Measurements from ENCODE around the gene RIN2.
"Not testable (repeated sequence)": the region's sequence is repeated elsewhere in the genome, so short reads cannot be mapped to it uniquely, and the experiment has no call there.

Gene RIN2

DNA sequence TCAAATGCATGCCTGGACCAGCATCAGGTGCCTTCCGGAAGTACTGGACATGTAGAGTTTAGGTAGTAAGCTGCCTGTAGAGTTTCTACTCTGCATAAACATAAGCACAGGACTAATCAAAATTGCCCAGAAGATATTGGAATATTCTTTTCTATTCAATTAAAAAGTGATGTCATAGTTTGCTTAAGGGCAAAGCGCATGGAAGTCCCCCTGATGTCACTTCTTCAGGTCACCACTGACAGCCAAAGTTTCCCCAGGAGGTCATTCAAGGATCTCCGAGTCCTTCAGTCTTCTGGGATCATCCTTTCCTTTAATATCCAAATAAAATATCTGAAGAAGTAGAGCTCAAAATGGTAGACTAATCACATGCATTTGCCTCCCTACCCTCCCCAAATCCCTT is 17.5 kb upstream of the RIN2 start:
- DNase-seq (ENCODE audit: low spot score): no peak

- no peak for DNase-seq (ENCODE audit: low spot score)
Observed at GRCh38 chr20:19741924-19742323, 16.1 kb upstream of the RIN2 start.

DNA sequence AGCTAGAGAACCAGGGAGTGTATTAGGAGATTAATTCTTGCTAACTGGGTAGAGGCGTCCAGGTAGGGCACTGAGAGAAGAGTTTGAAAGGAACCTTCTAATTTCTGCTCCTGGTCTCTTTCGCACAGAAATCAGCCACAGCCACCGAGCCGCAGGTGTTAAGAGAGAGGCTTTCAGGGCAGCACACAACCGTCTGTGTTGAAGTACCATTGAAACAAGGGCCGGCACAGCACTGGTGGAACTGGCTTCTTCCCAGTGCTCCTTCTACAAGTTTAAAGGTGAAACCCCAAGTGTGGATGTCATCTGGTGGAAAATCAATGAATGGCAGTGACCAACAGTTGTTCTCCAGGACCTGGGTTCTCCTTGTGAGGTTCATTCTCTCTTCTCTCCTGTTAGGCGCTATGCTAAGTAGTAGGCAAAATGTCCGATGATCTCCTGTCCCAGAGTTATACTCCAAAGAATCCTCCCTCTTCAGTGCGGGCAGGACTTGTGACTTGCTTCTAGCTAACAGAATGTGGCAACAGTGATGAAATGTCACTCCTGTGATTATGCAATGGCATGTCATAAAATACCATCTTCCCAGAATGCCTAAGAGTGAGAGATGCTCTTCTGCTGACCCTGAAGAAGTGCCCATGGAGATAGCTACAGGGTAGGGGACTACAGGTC is 15.0 kb upstream of the RIN2 start:
- no peak for DNase-seq (ENCODE audit: low spot score)

DNA sequence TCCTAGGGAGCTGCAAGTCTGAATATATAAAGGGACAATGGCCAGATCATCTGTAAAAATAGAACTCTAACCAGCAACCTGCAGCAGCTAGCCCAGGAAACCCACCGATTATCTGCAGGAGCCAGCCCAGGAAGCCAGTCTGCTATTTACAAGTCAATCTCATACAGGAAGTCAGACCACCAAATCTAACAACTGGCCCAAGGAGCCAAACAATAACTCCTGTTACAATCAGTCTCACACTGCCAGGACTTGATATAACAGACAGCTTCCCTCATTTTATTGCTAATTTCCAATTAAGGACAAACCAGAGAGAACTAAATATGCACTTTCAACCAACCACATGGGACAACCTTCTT is 14.4 kb upstream of the RIN2 start:
- no peak for DNase-seq (ENCODE audit: low spot score)

DNA sequence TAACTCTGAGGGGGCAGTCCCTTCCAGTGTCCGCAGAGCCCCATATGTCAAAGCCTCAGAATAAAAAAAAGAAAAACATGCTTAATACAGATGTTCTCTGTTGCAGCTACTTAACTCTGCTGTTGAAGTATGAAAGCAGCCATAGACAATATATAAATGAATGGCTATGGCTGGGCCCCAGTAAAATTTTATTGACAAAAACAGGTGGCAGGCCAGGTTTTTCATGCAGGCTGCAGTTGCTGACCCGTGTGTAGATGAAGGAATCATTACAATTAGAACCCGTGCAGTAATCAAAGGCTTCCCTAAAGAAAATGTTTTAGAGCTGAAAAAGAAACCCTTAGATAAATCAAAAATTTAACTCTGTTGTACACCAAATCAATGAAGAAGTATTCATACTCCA is 13.0 kb upstream of the RIN2 start:
- DNase-seq (ENCODE audit: low spot score): no peak

DNA sequence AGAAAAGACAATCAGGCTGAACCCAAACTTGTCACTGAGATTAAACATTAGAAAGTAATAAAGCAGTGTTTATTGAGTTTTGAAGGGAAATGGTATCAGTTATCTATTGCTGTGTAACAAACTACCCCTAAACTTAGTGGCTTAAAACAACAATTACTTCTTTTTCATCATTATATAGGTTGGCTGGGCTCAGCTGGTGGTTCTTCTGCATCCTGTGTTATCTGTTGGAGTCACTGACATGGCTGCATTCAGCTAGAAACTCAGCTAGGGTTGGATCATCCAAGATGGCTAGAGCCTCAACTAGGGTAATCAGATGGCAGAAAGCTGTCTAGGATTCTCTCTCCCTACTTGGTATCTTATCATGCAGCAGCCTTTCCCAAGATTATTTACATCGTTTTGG is 12.5 kb upstream of the RIN2 start:
- no peak for DNase-seq (ENCODE audit: low spot score)

- no peak for DNase-seq (ENCODE audit: low spot score)
Observed at GRCh38 chr20:19746396-19746795, 11.7 kb upstream of the RIN2 start.

GRCh38 chr20:19747903-19748302 is 10.2 kb upstream of the RIN2 start:
- no peak for DNase-seq (ENCODE audit: low spot score)

DNA sequence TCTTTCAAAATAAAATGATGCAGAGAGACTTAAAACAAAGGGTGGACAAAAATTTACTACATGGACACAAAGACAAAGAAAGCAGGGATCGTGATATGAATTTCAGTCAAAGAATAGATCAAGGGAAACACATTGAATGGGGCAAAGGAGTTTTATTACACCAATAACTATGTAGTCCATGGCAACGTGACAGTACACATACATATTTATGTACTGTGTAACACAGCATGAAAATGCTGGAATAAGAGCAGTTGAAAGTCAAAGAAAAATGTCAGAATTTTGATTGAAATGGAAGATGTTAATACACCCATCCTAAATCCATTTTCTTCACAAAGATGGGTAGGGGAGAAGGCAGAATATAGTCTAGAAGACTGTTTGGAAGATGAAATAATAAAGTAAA is 9.4 kb upstream of the RIN2 start:
- DNase-seq (ENCODE audit: low spot score): no peak

DNA sequence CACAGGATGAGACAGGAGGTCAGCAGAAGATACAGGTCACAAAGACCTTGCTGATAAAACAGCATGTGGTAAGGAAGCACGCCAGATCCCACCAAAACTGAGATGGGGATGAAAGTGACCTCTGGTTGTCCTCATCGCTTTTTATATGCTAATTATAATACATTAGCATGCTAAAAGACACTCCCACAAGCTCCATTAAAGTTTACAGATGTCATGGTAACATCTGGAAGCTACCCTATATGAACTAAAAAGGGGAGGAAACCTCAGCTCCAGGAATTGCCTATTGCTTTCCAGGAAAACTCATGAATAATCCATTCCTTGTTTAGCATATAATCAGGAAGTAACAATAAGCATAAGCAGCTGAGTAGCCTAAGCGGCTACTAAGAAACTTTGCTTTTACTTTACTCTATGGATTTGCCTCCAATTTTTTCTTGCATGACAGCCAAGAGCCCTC is 8.4 kb upstream of the RIN2 start:
- no peak for DNase-seq (ENCODE audit: low spot score)

GRCh38 chr20:19750101-19750606 is 7.9 kb upstream of the RIN2 start:
- no peak for DNase-seq (ENCODE audit: low spot score)

GRCh38 chr20:19750907-19751636 is 7.0 kb upstream of the RIN2 start:
- no peak for DNase-seq (ENCODE audit: low spot score)

DNA sequence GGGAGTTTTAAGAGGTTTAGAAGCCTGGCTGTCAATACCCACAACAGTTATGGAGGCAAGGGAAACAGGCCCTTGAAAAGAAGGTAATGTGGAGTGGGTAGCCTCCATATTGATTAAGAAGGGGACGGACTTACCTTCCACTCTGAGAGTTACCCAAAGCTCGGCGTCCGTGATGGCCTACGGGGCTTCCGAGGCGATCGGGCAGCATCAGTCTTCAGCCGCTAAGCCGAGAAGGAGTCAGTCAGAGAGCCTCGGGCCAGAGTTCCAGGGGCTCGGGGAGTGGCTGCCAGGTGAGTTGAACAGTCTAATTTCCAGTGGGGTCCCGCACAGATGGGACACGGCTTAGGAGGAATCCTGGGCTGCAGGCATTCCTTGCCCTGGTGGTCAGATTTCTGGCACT is 3.9 kb upstream of the RIN2 start:
- not testable (repeated sequence) for DNase-seq (ENCODE audit: low spot score)

- no peak for DNase-seq (ENCODE audit: low spot score)
Observed at GRCh38 chr20:19756761-19757486, 1.1 kb upstream of the RIN2 start.

DNA sequence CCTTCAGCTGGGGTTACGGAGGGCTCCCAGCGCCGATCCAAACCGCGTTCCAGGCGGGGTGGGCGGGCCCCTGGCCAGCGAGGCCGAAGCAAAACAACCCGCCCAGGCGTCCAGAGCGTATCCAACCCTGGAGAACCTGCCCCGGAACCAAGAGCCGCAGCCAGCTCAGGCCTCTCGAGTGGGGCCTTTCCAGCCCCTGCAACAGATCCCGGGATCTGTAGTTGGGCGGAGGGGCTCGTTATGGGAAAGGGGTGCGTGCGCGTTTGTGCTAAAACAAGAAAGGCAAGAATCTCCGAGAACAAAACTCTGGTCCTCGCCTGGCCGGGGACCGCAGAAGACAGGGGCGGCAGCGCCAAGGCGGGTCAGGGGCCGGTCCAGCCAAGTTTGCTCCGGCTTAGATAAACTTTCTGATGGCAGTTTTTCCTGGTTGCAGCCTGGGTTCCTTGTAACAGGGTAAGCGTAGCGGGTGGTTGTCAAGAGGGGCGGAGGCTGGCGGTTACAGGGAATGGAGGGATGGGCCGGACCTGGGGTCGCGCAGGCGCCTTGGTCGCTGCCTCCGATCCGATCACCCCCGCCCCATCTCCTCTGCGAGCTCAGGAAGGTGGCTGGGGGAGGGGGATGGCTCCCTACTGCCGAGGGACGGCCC is 448 bp upstream of the RIN2 start:
- DNase-seq (ENCODE audit: low spot score): no peak

DNA sequence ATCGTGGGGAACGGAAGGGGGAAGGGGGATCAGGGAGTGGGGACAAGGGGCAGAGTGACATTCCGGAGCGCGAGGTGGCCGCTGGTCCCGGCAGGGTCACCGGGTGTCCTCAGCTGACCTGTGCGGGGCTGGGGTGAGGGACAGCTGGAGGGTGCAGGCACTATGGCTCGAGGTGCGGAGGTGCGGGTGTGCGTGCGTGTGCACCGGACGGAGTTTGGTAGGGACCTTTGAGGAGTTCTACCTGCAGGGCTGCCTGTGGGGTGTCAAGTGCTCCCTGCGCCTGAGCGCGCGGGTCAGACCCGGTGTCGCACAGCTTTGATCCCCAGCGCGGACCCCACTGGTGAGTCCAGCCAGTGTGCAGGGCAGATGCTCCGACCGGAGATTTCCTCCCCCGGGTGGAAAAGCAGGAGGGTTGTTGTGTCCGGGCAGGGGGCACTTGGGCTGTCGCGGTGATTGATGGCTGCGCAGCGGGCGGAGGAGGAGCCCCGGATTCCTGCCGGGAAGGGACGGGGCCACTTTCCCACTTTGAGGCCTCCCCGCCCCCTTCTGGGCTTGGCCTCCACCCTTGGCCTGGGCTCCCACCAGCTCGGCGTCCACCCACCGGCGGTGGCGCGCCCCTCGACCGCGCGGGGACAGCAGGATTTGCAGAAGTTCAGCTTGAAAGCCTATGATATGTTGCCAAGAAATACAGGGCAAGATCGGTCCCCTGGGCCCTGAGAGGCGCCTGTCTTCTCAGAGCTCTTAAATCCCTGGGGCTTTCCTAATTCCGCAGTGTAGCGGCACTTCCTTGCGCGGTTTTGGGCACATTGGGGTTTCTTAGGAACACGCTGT is 658 bp downstream of the RIN2 start:
- no peak for DNase-seq (ENCODE audit: low spot score)

- no peak for DNase-seq (ENCODE audit: low spot score)
Observed at GRCh38 chr20:19760371-19760721, 2.3 kb downstream of the RIN2 start.

DNA sequence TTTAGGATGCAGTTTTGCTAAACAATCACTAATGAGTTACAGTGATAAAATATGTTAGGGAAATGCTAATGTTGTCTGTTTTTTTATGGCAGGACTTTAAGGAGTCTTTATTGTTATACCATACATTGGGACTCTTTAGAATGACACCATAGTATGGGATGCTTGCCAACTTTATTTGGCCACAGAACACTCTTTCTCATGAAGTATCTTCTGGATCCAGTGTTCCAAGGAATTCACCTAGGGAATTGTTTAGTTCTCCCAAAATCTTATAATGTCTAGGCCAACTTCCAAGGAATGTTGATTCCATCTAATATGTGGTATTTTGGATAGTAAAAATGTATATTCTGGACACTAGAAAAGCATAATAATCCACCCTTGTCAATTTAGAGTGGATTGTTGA is 3.3 kb downstream of the RIN2 start:
- no peak for DNase-seq (ENCODE audit: low spot score)

- DNase-seq (ENCODE audit: low spot score): no peak
Observed at GRCh38 chr20:19761841-19762240, 3.8 kb downstream of the RIN2 start.

DNA sequence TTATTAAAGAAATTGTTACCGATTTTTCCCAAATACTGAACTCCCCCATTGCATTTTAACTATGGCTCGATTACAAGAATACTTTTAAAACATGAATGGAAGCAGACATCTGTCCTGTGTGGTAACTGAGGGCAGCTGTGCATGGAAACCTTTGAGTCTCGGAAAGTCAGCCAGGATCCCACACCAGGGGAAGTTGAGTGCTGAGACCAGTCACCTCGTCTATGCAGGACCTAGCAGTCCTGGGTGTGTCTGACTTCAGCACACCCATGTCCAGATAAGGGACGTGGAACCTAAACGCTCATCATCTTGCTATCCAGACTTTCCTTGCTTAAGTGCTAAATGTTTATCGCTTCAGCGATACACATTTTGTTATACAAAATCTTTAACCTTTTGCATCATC is 6.1 kb downstream of the RIN2 start:
- no peak for DNase-seq (ENCODE audit: low spot score)

DNA sequence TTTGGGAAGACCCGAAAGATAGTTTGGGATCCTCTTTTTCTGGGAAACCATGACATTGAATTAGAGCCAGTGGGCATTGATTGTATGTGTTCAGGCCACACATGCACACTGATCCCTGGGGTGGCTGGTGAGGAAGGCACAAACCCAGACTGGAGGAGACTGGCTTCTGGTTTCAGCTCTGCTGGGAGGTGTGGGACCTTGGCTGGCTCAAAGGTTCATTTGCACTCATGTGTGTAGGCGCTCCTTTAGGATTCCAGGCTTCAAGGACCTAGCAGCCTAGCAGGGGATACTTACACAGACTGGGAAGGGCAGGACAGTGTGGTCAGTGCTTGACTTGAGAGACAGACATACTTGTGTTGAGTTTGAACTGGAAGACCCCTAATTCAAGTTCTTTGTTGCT is 7.2 kb downstream of the RIN2 start:
- no peak for DNase-seq (ENCODE audit: low spot score)

GRCh38 chr20:19765913-19766312 is 7.9 kb downstream of the RIN2 start:
- no peak for DNase-seq (ENCODE audit: low spot score)

All from NAMALWA (cell line).